A549 (cell line): ENCODE measurements around the gene PPP2R5C.

Experiments used
- POLR2A ChIP-seq: IDR thresholded peaks from 2 replicates; pipeline ENCODE4 v1.6.1; 2012; ENCODE audit warnings: mild to moderate bottlenecking, low read length
- RAD21 ChIP-seq, 2 experiments: fragments of >200 bp in 1 of 2; sonication (Bioruptor Twin) in 1 of 2; formaldehyde crosslinking in 1 of 2; IDR thresholded peaks in 1 of 2; conservative IDR thresholded peaks in 1 of 2; 2 replicates in 1 of 2; 3 replicates in 1 of 2; pipeline ENCODE4 v1.6.1; 2012 to 2018; ENCODE audit warnings: inconsistent platforms in 1 of 2
- RNF2 ChIP-seq: fragments of 200-600 bp; sonication (generic); IDR thresholded peaks from 2 replicates; pipeline ENCODE4 v1.6.1; 2016; ENCODE audit warnings: low read depth, mild to moderate bottlenecking, antibody characterized with exemption, moderate library complexity, borderline replicate concordance

- TF ChIP-seq RAD21 (conservative IDR thresholded peaks at IDR 0.05 in 1 of 2, IDR thresholded peaks at IDR 0.05 in 1 of 2) = no peak
- TF ChIP-seq RNF2 = no peak
- no peak for TF ChIP-seq POLR2A
These were observed 18.9 kb downstream of the PPP2R5C start for GRCh38 chr14:101780390-101780789.
